GM23248 (cell line): ENCODE results near the gene PTER.

Experiments
- EZH2 ChIP-seq: fragments of 200-600 bp; sonication (generic); IDR thresholded peaks from 2 replicates; pipeline ENCODE4 v1.6.1; 2018; ENCODE audit warnings: antibody characterized with exemption, mild to moderate bottlenecking; ENCODE audit not compliant: insufficient read depth, poor library complexity, severe bottlenecking
- EZH2phosphoT487 ChIP-seq: fragments of 200-600 bp; sonication (generic); IDR thresholded peaks from 2 replicates; pipeline ENCODE4 v1.6.1; 2018; ENCODE audit warnings: antibody characterized with exemption, moderate library complexity, mild to moderate bottlenecking, low read depth; ENCODE audit not compliant: insufficient read depth

DNA sequence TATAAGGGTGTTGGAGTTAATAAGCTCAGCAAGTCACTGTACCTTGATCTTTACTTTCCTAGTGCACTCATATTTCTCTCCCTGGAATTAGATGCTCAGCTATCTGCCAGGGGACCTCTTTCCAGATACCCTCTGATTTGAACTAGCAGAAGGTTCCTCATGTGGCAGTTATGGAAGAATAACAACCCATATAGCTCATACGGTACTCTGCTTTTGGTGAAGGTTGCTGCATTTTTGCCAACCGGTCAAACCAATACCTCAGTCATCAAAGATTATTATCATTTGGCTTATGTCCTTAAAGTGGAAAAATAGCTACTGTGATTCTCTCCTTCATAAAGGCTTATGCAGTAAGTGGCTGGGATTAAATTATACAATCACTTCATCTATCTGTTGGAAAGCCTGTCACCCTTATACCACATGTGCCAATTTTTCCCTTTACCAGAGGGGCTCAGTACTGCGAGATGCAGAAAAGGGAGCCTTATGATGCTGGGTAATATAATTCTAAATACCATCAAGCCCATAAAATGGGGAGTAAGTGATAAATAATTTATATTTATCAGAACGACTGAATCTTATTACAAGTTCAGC is 43.4 kb upstream of the PTER start:
- no peak for TF ChIP-seq EZH2
- no peak for TF ChIP-seq EZH2phosphoT487
